ENCODE data around the gene CNTNAP4. TPM values are rescaled to one million over a fixed set of nuclear protein-coding genes. Genes with fewer than 3 reads are reported as not detected.

The CNTNAP4 gene
- polyA plus RNA-seq, 1 of the 3 experiments (the other 2 are of a cell fraction) = not detected

DNA sequence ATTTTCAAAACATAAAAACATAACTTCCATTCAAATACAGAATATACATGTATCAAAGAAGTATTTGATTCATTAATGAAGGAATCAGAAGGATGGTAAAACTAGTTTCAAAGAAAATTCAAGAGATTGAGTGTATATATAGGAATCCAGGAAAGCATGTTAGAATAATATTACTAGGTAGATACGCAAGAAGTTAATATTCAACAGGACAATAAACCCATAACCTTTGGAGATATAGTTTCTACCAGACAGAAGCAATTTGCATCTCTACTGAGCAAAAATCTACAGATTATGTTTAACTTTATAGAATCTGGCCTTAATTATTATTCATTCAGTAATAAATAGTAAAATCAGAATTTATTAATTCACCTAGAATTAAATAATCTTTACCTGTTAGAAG is 166.8 kb downstream of the CNTNAP4 start:
- no peak for DNase-seq
- no peaks in the 10 kb centered on the region for H3K9me2 ChIP-seq
- H3K4me1 ChIP-seq (ENCODE audit: control insufficient read depth in 1 of 2, insufficient read depth in 2 of 2, low read depth in 1 of 2, low read length in 1 of 2) = no peaks in the 10 kb centered on the region
- no peaks in the 10 kb centered on the region for H3K27me3 ChIP-seq (ENCODE audit: insufficient read depth)
- H3K4me2 ChIP-seq = no peak overlapping the region
- no peak overlapping the region for H3K9ac ChIP-seq
- H3K27ac ChIP-seq (ENCODE audit: low read depth in 2 of 2, low read length in 1 of 2) = no peak overlapping the region
- H3K79me2 ChIP-seq (ENCODE audit: insufficient read depth) = no peaks in the 10 kb centered on the region
- no peaks in the 10 kb centered on the region for H4K20me1 ChIP-seq (ENCODE audit: insufficient read depth)
- no peaks in the 10 kb centered on the region for H3F3A ChIP-seq (replicated peaks; ENCODE audit: insufficient read depth)
- ChIA-PET POLR2A (no interaction called here), CTCF (no interaction called here)
- no peaks in the 10 kb centered on the region for H3K36me3 ChIP-seq (replicated peaks in 1 of 2; ENCODE audit: control insufficient read depth in 1 of 2, insufficient read depth in 2 of 2, low read length in 1 of 2)
- H3K9me3 ChIP-seq = no peaks in the 10 kb centered on the region
- H3K4me3 ChIP-seq (ENCODE audit: low read depth in 2 of 2, low read length in 1 of 2) = no peak overlapping the region
- H2AFZ ChIP-seq (ENCODE audit: low read depth) = no peak overlapping the region
- TF ChIP-seq POLR2AphosphoS5 (IDR thresholded peaks at IDR 0.05; ENCODE audit: low read depth, low read length) = no peak
- TF ChIP-seq TAF1 (IDR thresholded peaks at IDR 0.05; ENCODE audit: borderline replicate concordance, low read depth, low read length) = no peak
- no peak for TF ChIP-seq GATA2 (CRISPR knock-in tag; IDR thresholded peaks at IDR 0.05)
- TF ChIP-seq TEAD4 (IDR thresholded peaks at IDR 0.05; ENCODE audit: borderline replicate concordance, insufficient read depth) = no peak
- TF ChIP-seq MEF2A (IDR thresholded peaks at IDR 0.05; ENCODE audit: borderline replicate concordance, low read depth) = no peak
- WGBS (ENCODE audit: low lambda C conversion rate) = 61% methylated on average over 1 of the region's 1 CpG

DNA sequence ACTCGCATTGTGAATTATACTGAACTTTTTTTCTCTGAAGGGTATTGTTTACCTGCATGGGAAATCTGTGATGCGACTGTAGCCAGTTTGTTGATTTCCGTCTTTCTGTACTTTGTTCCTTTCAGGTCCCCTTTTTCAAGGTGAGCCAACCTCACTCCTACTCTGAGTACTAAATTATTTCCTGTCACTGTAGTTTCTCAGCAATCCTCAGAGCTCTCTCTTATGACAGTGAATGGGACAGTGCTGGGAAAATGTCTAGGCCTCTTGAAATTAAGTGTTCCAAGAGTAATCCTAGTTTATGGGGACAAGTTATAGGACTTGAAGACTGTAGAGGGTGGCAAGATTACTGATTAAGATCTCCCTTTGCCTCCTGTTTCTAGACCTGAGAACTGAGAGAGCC is 167.6 kb downstream of the CNTNAP4 start:
- Histone ChIP-seq H3K4me1 (ENCODE audit: control insufficient read depth in 1 of 2, insufficient read depth in 2 of 2, low read depth in 1 of 2, low read length in 1 of 2) (no peaks in the 10 kb centered on the region), H3K9me3 (no peaks in the 10 kb centered on the region), H3K9ac (no peak overlapping the region), H3F3A (replicated peaks; ENCODE audit: insufficient read depth) (no peaks in the 10 kb centered on the region), H3K9me2 (no peaks in the 10 kb centered on the region), H3K4me3 (ENCODE audit: low read depth in 2 of 2, low read length in 1 of 2) (no peak overlapping the region), H2AFZ (ENCODE audit: low read depth) (no peak overlapping the region), H3K36me3 (replicated peaks in 1 of 2; ENCODE audit: control insufficient read depth in 1 of 2, insufficient read depth in 2 of 2, low read length in 1 of 2) (no peaks in the 10 kb centered on the region), H3K27ac (ENCODE audit: low read depth in 2 of 2, low read length in 1 of 2) (no peak overlapping the region), H3K27me3 (ENCODE audit: insufficient read depth) (no peaks in the 10 kb centered on the region), H3K4me2 (no peak overlapping the region), H3K79me2 (ENCODE audit: insufficient read depth) (no peaks in the 10 kb centered on the region), H4K20me1 (ENCODE audit: insufficient read depth) (no peaks in the 10 kb centered on the region)
- DNase-seq = no peak
- ChIA-PET POLR2A (no interaction called here), CTCF (no interaction called here)
- TF ChIP-seq MEF2A (IDR thresholded peaks at IDR 0.05; ENCODE audit: borderline replicate concordance, low read depth) (no peak), EP300 (IDR thresholded peaks at IDR 0.05; ENCODE audit: borderline replicate concordance in 1 of 2, low read depth in 1 of 2, low read length in 1 of 2) (no peak), NFIC (IDR thresholded peaks at IDR 0.05; ENCODE audit: borderline replicate concordance) (no peak), NRF1 (IDR thresholded peaks at IDR 0.05; ENCODE audit: low read depth, low read length) (no peak), TEAD4 (IDR thresholded peaks at IDR 0.05; ENCODE audit: borderline replicate concordance, insufficient read depth) (no peak), TCF12 (IDR thresholded peaks at IDR 0.05) (no peak), RFX5 (IDR thresholded peaks at IDR 0.05; ENCODE audit: low read length) (no peak), JUND (IDR thresholded peaks at IDR 0.05) (no peak), CHD2 (IDR thresholded peaks at IDR 0.05; ENCODE audit: low read length, partially characterized antibody) (no peak), MXI1 (IDR thresholded peaks at IDR 0.05; ENCODE audit: low read depth, low read length) (no peak), YY1 (IDR thresholded peaks at IDR 0.05; ENCODE audit: low read depth) (no peak)
- TF ChIP-seq, protein P1, sequence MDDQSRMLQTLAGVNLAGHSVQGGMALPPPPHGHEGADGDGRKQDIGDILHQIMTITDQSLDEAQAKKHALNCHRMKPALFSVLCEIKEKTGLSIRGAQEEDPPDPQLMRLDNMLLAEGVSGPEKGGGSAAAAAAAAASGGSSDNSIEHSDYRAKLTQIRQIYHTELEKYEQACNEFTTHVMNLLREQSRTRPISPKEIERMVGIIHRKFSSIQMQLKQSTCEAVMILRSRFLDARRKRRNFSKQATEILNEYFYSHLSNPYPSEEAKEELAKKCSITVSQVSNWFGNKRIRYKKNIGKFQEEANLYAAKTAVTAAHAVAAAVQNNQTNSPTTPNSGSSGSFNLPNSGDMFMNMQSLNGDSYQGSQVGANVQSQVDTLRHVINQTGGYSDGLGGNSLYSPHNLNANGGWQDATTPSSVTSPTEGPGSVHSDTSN (IDR thresholded peaks at IDR 0.05) = no peak
- TF ChIP-seq, protein P2, sequence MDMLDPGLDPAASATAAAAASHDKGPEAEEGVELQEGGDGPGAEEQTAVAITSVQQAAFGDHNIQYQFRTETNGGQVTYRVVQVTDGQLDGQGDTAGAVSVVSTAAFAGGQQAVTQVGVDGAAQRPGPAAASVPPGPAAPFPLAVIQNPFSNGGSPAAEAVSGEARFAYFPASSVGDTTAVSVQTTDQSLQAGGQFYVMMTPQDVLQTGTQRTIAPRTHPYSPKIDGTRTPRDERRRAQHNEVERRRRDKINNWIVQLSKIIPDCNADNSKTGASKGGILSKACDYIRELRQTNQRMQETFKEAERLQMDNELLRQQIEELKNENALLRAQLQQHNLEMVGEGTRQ (IDR thresholded peaks at IDR 0.05; ENCODE audit: borderline replicate concordance, low read depth, low read length) = no peak
- TF ChIP-seq, protein P3, sequence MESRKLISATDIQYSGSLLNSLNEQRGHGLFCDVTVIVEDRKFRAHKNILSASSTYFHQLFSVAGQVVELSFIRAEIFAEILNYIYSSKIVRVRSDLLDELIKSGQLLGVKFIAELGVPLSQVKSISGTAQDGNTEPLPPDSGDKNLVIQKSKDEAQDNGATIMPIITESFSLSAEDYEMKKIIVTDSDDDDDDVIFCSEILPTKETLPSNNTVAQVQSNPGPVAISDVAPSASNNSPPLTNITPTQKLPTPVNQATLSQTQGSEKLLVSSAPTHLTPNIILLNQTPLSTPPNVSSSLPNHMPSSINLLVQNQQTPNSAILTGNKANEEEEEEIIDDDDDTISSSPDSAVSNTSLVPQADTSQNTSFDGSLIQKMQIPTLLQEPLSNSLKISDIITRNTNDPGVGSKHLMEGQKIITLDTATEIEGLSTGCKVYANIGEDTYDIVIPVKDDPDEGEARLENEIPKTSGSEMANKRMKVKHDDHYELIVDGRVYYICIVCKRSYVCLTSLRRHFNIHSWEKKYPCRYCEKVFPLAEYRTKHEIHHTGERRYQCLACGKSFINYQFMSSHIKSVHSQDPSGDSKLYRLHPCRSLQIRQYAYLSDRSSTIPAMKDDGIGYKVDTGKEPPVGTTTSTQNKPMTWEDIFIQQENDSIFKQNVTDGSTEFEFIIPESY (IDR thresholded peaks at IDR 0.05; ENCODE audit: borderline replicate concordance, low read depth) = no peak
- 57% methylated on average over 2 of the region's 3 CpGs for WGBS (ENCODE audit: low lambda C conversion rate)

Measured in SK-N-SH (cell line).